Measurements from ENCODE around the gene YOD1. TPM values are rescaled to one million over a fixed set of nuclear protein-coding genes. Genes with fewer than 3 reads are reported as not detected.

The YOD1 gene
- total RNA-seq, 1 experiment from 2014 or later = 63.9 TPM

DNA sequence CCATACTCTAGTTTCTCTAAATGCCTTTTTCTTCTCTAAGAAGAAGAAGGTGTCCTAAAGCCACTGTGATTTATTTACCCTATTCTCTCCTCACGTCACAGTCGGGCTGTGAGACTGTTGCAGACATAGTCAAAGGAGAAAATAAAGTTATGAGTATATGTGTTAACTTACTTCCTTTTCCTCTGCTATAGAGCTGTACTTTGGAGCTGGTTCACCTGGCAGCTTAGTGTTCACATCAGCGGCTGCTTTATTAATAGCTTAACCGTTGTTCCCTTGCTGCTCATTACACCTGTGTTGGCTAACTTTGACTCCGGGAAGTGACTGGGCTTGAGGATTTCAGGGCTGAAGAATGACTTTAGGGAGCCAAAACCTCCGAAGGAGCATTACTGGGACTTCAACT lies 5.7 kb upstream of the YOD1 start:
- CTCF ChIA-PET = no interaction called here
- Histone ChIP-seq H3K9me2 (replicated peaks; ENCODE audit: low read length) (no peaks in the 10 kb centered on the region), H4K20me1 (ENCODE audit: low read length) (no peaks in the 10 kb centered on the region), H3F3A (ENCODE audit: low read length, unreplicated experiment) (peaks cover 4% of the 10 kb centered on the region), H3K27ac (ENCODE audit: low read length) (no peak overlapping the region), H3K79me2 (ENCODE audit: low read length) (peaks cover 37% of the 10 kb centered on the region), H2AFZ (ENCODE audit: low read length) (no peak overlapping the region), H3K9ac (ENCODE audit: low read length) (no peak overlapping the region), H3K4me3 (ENCODE audit: low read length) (no peak overlapping the region), H3K36me3 (ENCODE audit: low read depth, low read length) (peaks cover 16% of the 10 kb centered on the region; the same call in 1 of the 2 replicates), H3K4me1 (ENCODE audit: insufficient read depth, low read length) (peaks cover 32% of the 10 kb centered on the region), H3K27me3 (ENCODE audit: low read length) (no peaks in the 10 kb centered on the region), H3K4me2 (ENCODE audit: low read length) (no peak overlapping the region), H3K9me3 (ENCODE audit: low read length) (no peaks in the 10 kb centered on the region)
- POLR2A ChIA-PET (ENCODE audit: unreplicated experiment) = no interaction called here
- intact Hi-C loops (cut with micrococcal nuclease) = loop anchor here (10.0 kb wide), 2 partner anchors 372 to 422 kb away; partner anchors contain the start of genes DYRK3 and MAPKAPK2
- no TSS peak for BruUV-seq (replicated peaks)
- TF ChIP-seq CTCF (conservative IDR thresholded peaks at IDR 0.05; ENCODE audit: low read depth, low read length) (no peak), EZH2phosphoT487 (IDR thresholded peaks at IDR 0.05; ENCODE audit: borderline replicate concordance, low read length) (no peak), EZH2 (IDR thresholded peaks at IDR 0.05; ENCODE audit: low read length, unreplicated experiment) (no peak)
- DNase-seq = no peak
- no peak for ATAC-seq

GRCh38 chr1:207055386-207056001 lies 4.5 kb upstream of the YOD1 start:
- H3K79me2 ChIP-seq (ENCODE audit: low read length) = peaks cover 43% of the 10 kb centered on the region
- peak overlapping the region; percentile 89 for H3K4me2 ChIP-seq (ENCODE audit: low read length)
- no peak overlapping the region for H3K9ac ChIP-seq (ENCODE audit: low read length)
- H3K27ac ChIP-seq (ENCODE audit: low read length) = no peak overlapping the region
- DNase-seq (no peak), ATAC-seq (no peak)
- intact Hi-C loops (cut with micrococcal nuclease) = loop anchor here (10.0 kb wide), 2 partner anchors 371 to 421 kb away; partner anchors contain the start of genes DYRK3 and MAPKAPK2
- H2AFZ ChIP-seq (ENCODE audit: low read length) = no peak overlapping the region
- H3K9me3 ChIP-seq (ENCODE audit: low read length) = no peaks in the 10 kb centered on the region
- peaks cover 11% of the 10 kb centered on the region for H3F3A ChIP-seq (ENCODE audit: low read length, unreplicated experiment)
- ChIA-PET POLR2A (ENCODE audit: unreplicated experiment) (interaction anchor here (0.6 kb wide), 2 partner anchors 23 to 1771 kb away, joined by 4 to 8 read pairs; partner anchors contain the start of gene C1orf116), CTCF (interaction anchor here (0.5 kb wide), 1 partner anchor 33 kb away, joined by 4 read pairs; no protein-coding TSS in a partner anchor)
- peaks cover 40% of the 10 kb centered on the region for H3K4me1 ChIP-seq (ENCODE audit: insufficient read depth, low read length)
- H3K27me3 ChIP-seq (ENCODE audit: low read length) = no peaks in the 10 kb centered on the region
- no TSS peak for BruUV-seq (replicated peaks)
- TF ChIP-seq CTCF (conservative IDR thresholded peaks at IDR 0.05; ENCODE audit: low read depth, low read length) (no peak), EZH2phosphoT487 (IDR thresholded peaks at IDR 0.05; ENCODE audit: borderline replicate concordance, low read length) (no peak), EZH2 (IDR thresholded peaks at IDR 0.05; ENCODE audit: low read length, unreplicated experiment) (no peak)
- no peaks in the 10 kb centered on the region for H4K20me1 ChIP-seq (ENCODE audit: low read length)
- peaks cover 12% of the 10 kb centered on the region; the same call in 1 of the 2 replicates for H3K36me3 ChIP-seq (ENCODE audit: low read depth, low read length)
- H3K9me2 ChIP-seq (replicated peaks; ENCODE audit: low read length) = no peaks in the 10 kb centered on the region
- H3K4me3 ChIP-seq (ENCODE audit: low read length) = no peak overlapping the region

DNA sequence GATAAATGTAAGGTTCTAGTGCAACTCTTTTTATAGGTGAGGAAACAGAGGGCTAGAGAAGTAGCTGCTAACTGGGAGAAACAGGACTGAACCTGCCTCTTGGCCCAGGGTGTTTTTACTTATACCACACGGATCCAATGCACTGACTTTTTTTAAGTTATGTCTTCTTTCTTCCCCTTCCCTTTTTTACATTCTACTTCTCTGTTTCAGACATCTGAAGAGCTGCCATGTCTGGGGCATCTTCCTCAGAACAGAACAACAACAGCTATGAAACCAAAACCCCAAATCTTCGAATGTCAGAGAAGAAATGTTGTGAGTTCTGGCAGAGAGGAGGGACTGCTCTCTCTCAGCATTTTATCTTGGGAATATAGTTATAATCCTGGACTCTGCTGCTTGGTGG lies 3.5 kb upstream of the YOD1 start:
- DNase-seq (no peak), ATAC-seq (no peak)
- H3K79me2 ChIP-seq (ENCODE audit: low read length) = peaks cover 53% of the 10 kb centered on the region
- TF ChIP-seq EZH2 (IDR thresholded peaks at IDR 0.05; ENCODE audit: low read length, unreplicated experiment) (no peak), CTCF (conservative IDR thresholded peaks at IDR 0.05; ENCODE audit: low read depth, low read length) (no peak), EZH2phosphoT487 (IDR thresholded peaks at IDR 0.05; ENCODE audit: borderline replicate concordance, low read length) (no peak)
- peak overlapping the region; percentile 89 for H3K4me2 ChIP-seq (ENCODE audit: low read length)
- H4K20me1 ChIP-seq (ENCODE audit: low read length) = peaks cover 6% of the 10 kb centered on the region
- no peak overlapping the region for H3K27ac ChIP-seq (ENCODE audit: low read length)
- H3K9me3 ChIP-seq (ENCODE audit: low read length) = no peaks in the 10 kb centered on the region
- H3K9me2 ChIP-seq (replicated peaks; ENCODE audit: low read length) = no peaks in the 10 kb centered on the region
- ChIA-PET POLR2A (ENCODE audit: unreplicated experiment) (interaction anchor here (0.6 to 2.3 kb wide), 2 partner anchors 24 to 298 kb away, joined by 7 to 81 read pairs; partner anchors contain the start of gene C1orf116), CTCF (interaction anchor here (0.6 kb wide), 1 partner anchor 12 kb away, joined by 3 read pairs; no protein-coding TSS in a partner anchor)
- H3K36me3 ChIP-seq (ENCODE audit: low read depth, low read length) = peaks cover 6% of the 10 kb centered on the region
- H3K27me3 ChIP-seq (ENCODE audit: low read length) = no peaks in the 10 kb centered on the region
- peak overlapping the region; percentile 78; the same call in 1 of the 2 replicates for H3K4me3 ChIP-seq (ENCODE audit: low read length)
- H2AFZ ChIP-seq (ENCODE audit: low read length) = no peak overlapping the region
- intact Hi-C loops (cut with micrococcal nuclease) = loop anchor here (10.0 kb wide), 2 partner anchors 370 to 420 kb away; partner anchors contain the start of genes DYRK3 and MAPKAPK2
- no TSS peak for BruUV-seq (replicated peaks)
- H3F3A ChIP-seq (ENCODE audit: low read length, unreplicated experiment) = peaks cover 14% of the 10 kb centered on the region
- peaks cover 42% of the 10 kb centered on the region for H3K4me1 ChIP-seq (ENCODE audit: insufficient read depth, low read length)
- no peak overlapping the region for H3K9ac ChIP-seq (ENCODE audit: low read length)

Measured in PC-3 (cell line).